HEK293T (cell line): Measurements from ENCODE around the gene PANK1.

Experiments used
- BHLHE40 ChIP-seq: fragments of 450-650 bp; IDR thresholded peaks from 2 replicates; pipeline ENCODE4 v1.6.1; 2016; ENCODE audit warnings: mild to moderate bottlenecking, moderate library complexity, borderline replicate concordance
- ELF4 ChIP-seq: fragments of 450-650 bp; IDR thresholded peaks from 2 replicates; pipeline ENCODE4 v1.6.1; 2017; ENCODE audit warnings: antibody characterized with exemption
- FOXK2 ChIP-seq: fragments of 450-650 bp; IDR thresholded peaks from 2 replicates; pipeline ENCODE4 v1.6.1; 2016; ENCODE audit warnings: mild to moderate bottlenecking
- NFRKB ChIP-seq: fragments of 450-650 bp; IDR thresholded peaks from 2 replicates; pipeline ENCODE4 v1.6.1; 2016; ENCODE audit warnings: mild to moderate bottlenecking, moderate library complexity
- SP1 ChIP-seq: fragments of 450-650 bp; IDR thresholded peaks from 2 replicates; pipeline ENCODE4 v1.6.1; 2017
- SUZ12 ChIP-seq: fragments of 450-650 bp; IDR thresholded peaks from 2 replicates; pipeline ENCODE4 v1.6.1; 2016; ENCODE audit warnings: mild to moderate bottlenecking

GRCh38 chr10:89662596-89662995, 17.6 kb upstream of the PANK1 start:
- no peak for TF ChIP-seq ELF4
- TF ChIP-seq SUZ12, result no peak
- TF ChIP-seq NFRKB, result no peak
- no peak for TF ChIP-seq FOXK2
- TF ChIP-seq BHLHE40, result no peak
- no peak for TF ChIP-seq SP1
